HFFc6 (cell line): ENCODE data around the gene NSF. TPM values are rescaled to one million over a fixed set of nuclear protein-coding genes. Genes with fewer than 3 reads are reported as not detected.

Experiments used
- DNase-seq: peaks from one replicate; pipeline ENCODE4 v3.0.0-alpha.2; 2018
- H3K27ac Mint-ChIP-seq: 2 replicates; pipeline ENCODE4 v1.8.0; 2020; ENCODE audit warnings: mild to moderate bottlenecking, mixed read lengths
- H3K27me3 Mint-ChIP-seq: 2 replicates; pipeline ENCODE4 v1.8.0; 2021; ENCODE audit warnings: mild to moderate bottlenecking, moderate library complexity, mixed read lengths; ENCODE audit not compliant: insufficient read depth
- H3K36me3 Mint-ChIP-seq: 2 replicates; pipeline ENCODE4 v1.8.0; 2021; ENCODE audit warnings: low read depth, mixed read lengths
- H3K4me1 Mint-ChIP-seq: 2 replicates; pipeline ENCODE4 v1.8.0; 2020; ENCODE audit warnings: low read depth, mixed read lengths
- H3K4me3 Mint-ChIP-seq: 2 replicates; pipeline ENCODE4 v1.8.0; 2020; ENCODE audit warnings: mild to moderate bottlenecking, moderate library complexity, mixed read lengths
- H3K9me3 Mint-ChIP-seq: 2 replicates; pipeline ENCODE4 v1.8.0; 2020; ENCODE audit warnings: mild to moderate bottlenecking, mixed read lengths
- total RNA-seq, 6 experiments: library from RNA; stranded (reverse); fragmentation: NEBNext Ultra II Directional; extraction: Animal tissue kit (Norgen Biotek cat#: 25700); gene quantifications; 2 replicates in 1 of 6; 3 replicates in 5 of 6; pipeline ENCODE4 v1.2.3, GENCODE V29; 2021
- TF ChIP-seq, protein P1 (sequence below): fragments of 200-600 bp; sonication (generic); IDR thresholded peaks from 2 replicates; pipeline ENCODE4 v1.5.0; 2021; ENCODE audit warnings: antibody characterized with exemption, mild to moderate bottlenecking

Gene NSF
- total RNA-seq, 6 experiments from 2014 or later: 87.7 to 118 (median 113) TPM

DNA sequence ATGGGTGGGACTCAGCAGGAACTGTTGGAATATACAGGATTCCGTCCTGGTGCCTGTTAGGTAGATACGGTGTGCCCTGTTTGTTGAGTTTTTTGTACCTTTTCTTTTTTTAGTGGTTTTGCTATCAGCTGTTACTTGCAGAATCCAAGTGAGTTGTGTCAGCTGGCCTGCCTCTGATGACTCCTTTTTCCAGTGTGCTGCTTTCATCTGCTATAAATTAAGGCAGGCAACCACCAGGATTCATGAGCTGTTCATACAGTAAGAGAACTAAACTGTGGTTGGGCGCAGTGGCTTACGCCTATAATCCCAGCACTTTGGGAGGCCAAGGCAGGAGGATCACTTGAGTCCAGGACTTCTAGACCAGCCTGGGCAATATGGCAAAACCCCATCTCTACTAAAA is 148.1 kb downstream of the NSF start:
- no peak for DNase-seq
- Mint-ChIP-seq H3K27me3 (peaks cover 4% of the 10 kb centered on the region; the same call in 1 of the 2 replicates), H3K4me3 (no peak overlapping the region), H3K36me3 (peaks cover under 1% of the 10 kb centered on the region; the same call in 1 of the 2 replicates), H3K4me1 (peaks cover 69% of the 10 kb centered on the region), H3K9me3 (no peaks in the 10 kb centered on the region), H3K27ac (no peak overlapping the region)
- TF ChIP-seq, protein P1, sequence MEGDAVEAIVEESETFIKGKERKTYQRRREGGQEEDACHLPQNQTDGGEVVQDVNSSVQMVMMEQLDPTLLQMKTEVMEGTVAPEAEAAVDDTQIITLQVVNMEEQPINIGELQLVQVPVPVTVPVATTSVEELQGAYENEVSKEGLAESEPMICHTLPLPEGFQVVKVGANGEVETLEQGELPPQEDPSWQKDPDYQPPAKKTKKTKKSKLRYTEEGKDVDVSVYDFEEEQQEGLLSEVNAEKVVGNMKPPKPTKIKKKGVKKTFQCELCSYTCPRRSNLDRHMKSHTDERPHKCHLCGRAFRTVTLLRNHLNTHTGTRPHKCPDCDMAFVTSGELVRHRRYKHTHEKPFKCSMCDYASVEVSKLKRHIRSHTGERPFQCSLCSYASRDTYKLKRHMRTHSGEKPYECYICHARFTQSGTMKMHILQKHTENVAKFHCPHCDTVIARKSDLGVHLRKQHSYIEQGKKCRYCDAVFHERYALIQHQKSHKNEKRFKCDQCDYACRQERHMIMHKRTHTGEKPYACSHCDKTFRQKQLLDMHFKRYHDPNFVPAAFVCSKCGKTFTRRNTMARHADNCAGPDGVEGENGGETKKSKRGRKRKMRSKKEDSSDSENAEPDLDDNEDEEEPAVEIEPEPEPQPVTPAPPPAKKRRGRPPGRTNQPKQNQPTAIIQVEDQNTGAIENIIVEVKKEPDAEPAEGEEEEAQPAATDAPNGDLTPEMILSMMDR: no peak

DNA sequence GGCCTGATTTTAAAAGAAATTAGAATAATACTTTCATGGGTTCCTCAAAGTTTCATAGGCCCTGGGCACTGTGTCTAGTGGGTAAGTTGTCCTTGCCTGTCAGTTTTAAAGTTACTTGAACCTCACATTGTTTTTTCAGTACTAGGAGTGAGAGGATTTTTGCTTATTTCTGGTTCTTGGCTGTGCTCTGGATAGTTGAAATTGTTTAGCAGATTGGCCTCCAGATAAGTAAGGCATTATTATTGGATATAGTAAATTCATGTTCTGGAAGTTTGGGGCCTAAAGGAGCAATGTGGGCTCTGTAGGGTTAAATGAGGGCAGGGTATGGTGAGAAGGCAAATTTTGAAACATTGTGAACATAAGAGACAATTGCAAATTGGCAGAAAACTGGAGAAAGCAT is 149.5 kb downstream of the NSF start:
- DNase-seq: peak; percentile 13
- H3K36me3 Mint-ChIP-seq: no peaks in the 10 kb centered on the region; the same call in none of the 2 replicates
- peaks cover 4% of the 10 kb centered on the region; the same call in 1 of the 2 replicates for H3K27me3 Mint-ChIP-seq
- peaks cover 69% of the 10 kb centered on the region for H3K4me1 Mint-ChIP-seq
- H3K27ac Mint-ChIP-seq: peak overlapping the region; percentile 25
- TF ChIP-seq, protein P1: no peak
- H3K9me3 Mint-ChIP-seq: no peaks in the 10 kb centered on the region
- H3K4me3 Mint-ChIP-seq: peak overlapping the region; percentile 4

DNA sequence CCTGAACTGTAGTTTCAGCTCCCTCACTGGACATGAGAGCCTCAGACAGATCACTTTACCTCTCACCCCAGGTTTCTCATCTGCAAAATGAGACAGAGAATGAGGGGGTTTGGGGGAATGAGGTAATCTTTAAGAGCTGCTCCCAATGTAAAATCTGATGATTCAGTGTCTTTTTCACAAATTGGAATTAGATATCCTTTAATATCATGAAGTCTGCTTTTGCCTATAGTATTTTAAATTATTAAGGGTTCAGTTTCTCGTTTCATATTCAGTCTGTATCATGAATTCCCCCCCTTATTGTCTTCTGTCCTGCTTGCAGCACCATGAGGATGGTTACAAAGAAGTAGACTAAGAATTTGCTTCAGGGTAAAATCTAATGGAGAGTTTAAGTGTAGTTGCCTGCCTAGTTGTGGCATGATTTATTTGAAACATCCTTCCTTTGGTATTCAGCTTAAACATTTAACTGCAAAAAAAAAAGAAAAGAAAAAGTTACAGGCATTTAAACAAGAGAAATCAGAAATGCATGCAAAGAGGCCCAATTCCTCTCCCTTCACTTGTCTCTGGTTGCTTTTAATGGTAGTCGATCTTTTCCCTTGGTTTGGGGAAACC is 150.8 kb downstream of the NSF start:
- H3K36me3 Mint-ChIP-seq: peaks cover 7% of the 10 kb centered on the region
- TF ChIP-seq, protein P1: no peak
- H3K4me3 Mint-ChIP-seq: peak overlapping the region; percentile 39
- peak overlapping the region; percentile 89 for H3K27ac Mint-ChIP-seq
- peaks cover 2% of the 10 kb centered on the region; the same call in 1 of the 2 replicates for H3K27me3 Mint-ChIP-seq
- no peaks in the 10 kb centered on the region for H3K9me3 Mint-ChIP-seq
- peaks cover 76% of the 10 kb centered on the region for H3K4me1 Mint-ChIP-seq
- peak; percentile 26 for DNase-seq

- Mint-ChIP-seq H3K4me1 (peaks cover 83% of the 10 kb centered on the region), H3K27me3 (peaks cover 2% of the 10 kb centered on the region; the same call in 1 of the 2 replicates), H3K9me3 (no peaks in the 10 kb centered on the region), H3K27ac (peak overlapping the region; percentile 89), H3K4me3 (peak overlapping the region; percentile 58), H3K36me3 (peaks cover 19% of the 10 kb centered on the region)
- TF ChIP-seq, protein P1: no peak
- peak; percentile 90 for DNase-seq
Observed at GRCh38 chr17:46742565-46743270, 152.2 kb downstream of the NSF start.

- Mint-ChIP-seq H3K27ac (no peak overlapping the region), H3K4me1 (peaks cover 81% of the 10 kb centered on the region), H3K36me3 (peaks cover 20% of the 10 kb centered on the region), H3K27me3 (peaks cover 2% of the 10 kb centered on the region; the same call in 1 of the 2 replicates), H3K9me3 (no peaks in the 10 kb centered on the region), H3K4me3 (no peak overlapping the region)
- no peak for DNase-seq
- TF ChIP-seq, protein P1: no peak
Observed at GRCh38 chr17:46744441-46744840, 154.0 kb downstream of the NSF start.
